Measurements from ENCODE around the gene CLDN3.
A peak's percentile ranks its signal among the peaks of the same experiment; 100 is the strongest.

- TF ChIP-seq CTCF (IDR thresholded peaks at IDR 0.05) (no peak), POLR2A (IDR thresholded peaks at IDR 0.05) (peak in 3 of 4 donors; percentile 55 to 97 (median 81)), EP300 (IDR thresholded peaks at IDR 0.05) (peak in 1 of 4 donors; percentile 60), POLR2AphosphoS5 (IDR thresholded peaks at IDR 0.05) (peak; percentile 93 to 96)
Measured at GRCh38 chr7:73738612-73739386, 31.3 kb downstream of the CLDN3 start, which contains the start of gene ABHD11.

Data from upper lobe of left lung (tissue), 4 donors.